SU-DHL-6 (cell line): Measurements from ENCODE around the gene FHAD1.

Experiments used
- H2AFZ ChIP-seq: fragments of 200-600 bp; sonication (generic); 2 replicates; pipeline ENCODE4 v1.6.1; 2014; ENCODE audit warnings: low read depth, mild to moderate bottlenecking, moderate library complexity, mixed read lengths, antibody characterized with exemption, low read length; ENCODE audit not compliant: severe bottlenecking
- H3F3A ChIP-seq: fragments of 200-600 bp; shearing (Covaris generic); 2 replicates; pipeline ENCODE4 v1.6.0; 2016; ENCODE audit warnings: antibody characterized with exemption, mild to moderate bottlenecking; ENCODE audit not compliant: insufficient read depth
- H3K27ac ChIP-seq: fragments of 200-600 bp; sonication (generic); 2 replicates; pipeline ENCODE4 v1.5.1; 2016; ENCODE audit warnings: low read depth, mild to moderate bottlenecking, low read length, moderate library complexity, mixed read lengths
- H3K27me3 ChIP-seq: fragments of 200-600 bp; sonication (generic), shearing (Covaris generic); 2 replicates; pipeline ENCODE4 v1.6.0; 2014; ENCODE audit warnings: mild to moderate bottlenecking, low read length
- H3K36me3 ChIP-seq: fragments of 200-600 bp; sonication (generic); 2 replicates; pipeline ENCODE4 v1.6.1; 2014; ENCODE audit warnings: mild to moderate bottlenecking, low read length, mixed read lengths
- H3K4me2 ChIP-seq: fragments of 300-600, 200-600 bp; shearing (Covaris generic), sonication (generic); 2 replicates; pipeline ENCODE4 v1.6.0; 2014; ENCODE audit warnings: low read length, low read depth, mild to moderate bottlenecking; ENCODE audit not compliant: poor library complexity, severe bottlenecking
- H3K4me3 ChIP-seq: fragments of 200-600 bp; sonication (generic); 2 replicates; pipeline ENCODE4 v1.5.1; 2014; ENCODE audit warnings: antibody characterized with exemption, low read length, mild to moderate bottlenecking, mixed read lengths; ENCODE audit not compliant: insufficient read depth, poor library complexity, severe bottlenecking
- H3K79me2 ChIP-seq: fragments of 200-600 bp; sonication (generic); 2 replicates; pipeline ENCODE4 v1.6.1; 2014; ENCODE audit warnings: mild to moderate bottlenecking, low read length, moderate library complexity; ENCODE audit not compliant: insufficient read depth
- H3K9ac ChIP-seq: fragments of 200-600 bp; sonication (generic); 2 replicates; pipeline ENCODE4 v1.7.0; 2014; ENCODE audit warnings: mild to moderate bottlenecking, low read length
- H3K9me2 ChIP-seq: fragments of 200-600 bp; sonication (generic); replicated peaks from 2 replicates; pipeline ENCODE4 v1.6.1; 2014; ENCODE audit warnings: low read length; ENCODE audit not compliant: insufficient read depth
- H3K9me3 ChIP-seq: fragments of 200-600 bp; sonication (generic); 2 replicates; pipeline ENCODE4 v1.6.1; 2014; ENCODE audit warnings: low read length, mixed read lengths; ENCODE audit not compliant: insufficient read depth
- H4K20me1 ChIP-seq: fragments of 200-600 bp; sonication (generic); 2 replicates; pipeline ENCODE4 v1.6.1; 2014; ENCODE audit warnings: low read depth, mild to moderate bottlenecking, antibody characterized with exemption, low read length, moderate library complexity, mixed read lengths
- CTCF ChIP-seq: fragments of 200-600 bp; sonication (generic); IDR thresholded peaks from one replicate; pipeline ENCODE4 v1.5.1; 2017; ENCODE audit warnings: antibody characterized with exemption, mild to moderate bottlenecking, low read length, moderate library complexity; ENCODE audit not compliant: insufficient read depth, poor library complexity, severe bottlenecking
- EZH2phosphoT487 ChIP-seq: fragments of 200-600 bp; sonication (generic), shearing (Covaris generic); conservative IDR thresholded peaks from 2 replicates; pipeline ENCODE4 v1.6.1; 2018; ENCODE audit warnings: mild to moderate bottlenecking, antibody characterized with exemption, low read length, moderate library complexity, mixed read lengths

The FHAD1 gene

GRCh38 chr1:15370268-15370667 lies 123.2 kb downstream of the FHAD1 start:
- Histone ChIP-seq H3K9me3 (no peaks in the 10 kb centered on the region), H3K36me3 (no peaks in the 10 kb centered on the region), H4K20me1 (no peaks in the 10 kb centered on the region), H3K27ac (no peak overlapping the region), H3K9ac (no peak overlapping the region), H3K4me2 (no peak overlapping the region), H3K27me3 (no peaks in the 10 kb centered on the region; the same call in 1 of the 2 replicates), H3K4me3 (no peak overlapping the region), H3F3A (no peaks in the 10 kb centered on the region), H3K79me2 (no peaks in the 10 kb centered on the region), H3K9me2 (no peaks in the 10 kb centered on the region), H2AFZ (no peak overlapping the region)
- no peak for TF ChIP-seq EZH2phosphoT487
- no peak for TF ChIP-seq CTCF

- H3K27me3 ChIP-seq: no peaks in the 10 kb centered on the region; the same call in 1 of the 2 replicates
- no peaks in the 10 kb centered on the region for H3K9me2 ChIP-seq
- TF ChIP-seq CTCF: no peak
- no peak for TF ChIP-seq EZH2phosphoT487
- H3K79me2 ChIP-seq: no peaks in the 10 kb centered on the region
- no peak overlapping the region for H3K27ac ChIP-seq
- no peaks in the 10 kb centered on the region for H3K36me3 ChIP-seq
- H2AFZ ChIP-seq: no peak overlapping the region
- no peaks in the 10 kb centered on the region for H3F3A ChIP-seq
- H3K9ac ChIP-seq: no peak overlapping the region
- H3K4me3 ChIP-seq: no peak overlapping the region
- H3K4me2 ChIP-seq: no peak overlapping the region
- H4K20me1 ChIP-seq: no peaks in the 10 kb centered on the region
- H3K9me3 ChIP-seq: no peaks in the 10 kb centered on the region
These were observed 123.9 kb downstream of the FHAD1 start for GRCh38 chr1:15370781-15371520.

- Histone ChIP-seq H3K27ac (no peak overlapping the region), H3K36me3 (no peaks in the 10 kb centered on the region), H3F3A (no peaks in the 10 kb centered on the region), H3K9ac (no peak overlapping the region), H3K4me3 (no peak overlapping the region), H3K79me2 (no peaks in the 10 kb centered on the region), H3K4me2 (no peak overlapping the region), H3K27me3 (no peaks in the 10 kb centered on the region), H2AFZ (no peak overlapping the region), H4K20me1 (no peaks in the 10 kb centered on the region), H3K9me2 (no peaks in the 10 kb centered on the region), H3K9me3 (no peaks in the 10 kb centered on the region)
- TF ChIP-seq EZH2phosphoT487: no peak
- no peak for TF ChIP-seq CTCF
These were observed 124.9 kb downstream of the FHAD1 start for GRCh38 chr1:15371610-15372545.
